GM21390 (cell line): ENCODE measurements around the gene CCDC188.

ENCODE experiments used
- ATAC-seq: cut with Tn5 transposase; IDR thresholded peaks from one replicate; pipeline ENCODE4 v1.9.1; 2021; ENCODE audit not compliant: unreplicated experiment

The CCDC188 gene

DNA sequence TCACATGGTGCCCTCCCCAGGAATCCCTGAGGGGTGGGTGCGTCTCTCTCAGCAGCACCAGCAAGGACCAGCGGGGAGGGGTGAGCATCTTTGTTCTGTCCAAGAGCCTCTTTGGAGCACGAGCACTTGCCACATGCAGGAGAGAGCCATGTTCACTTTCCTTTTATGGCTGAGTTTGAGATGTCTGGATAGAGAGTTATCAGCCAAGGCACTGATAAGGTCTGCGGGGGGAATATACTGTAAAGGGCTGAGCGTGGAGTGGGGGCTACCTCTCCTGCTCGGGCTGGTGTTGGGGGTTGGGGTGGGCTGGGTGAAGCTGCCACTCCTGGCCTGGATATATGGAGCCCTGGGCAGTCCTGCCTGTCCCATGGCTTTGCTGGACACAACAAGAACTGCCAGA, 34.9 kb upstream of the CCDC188 start:
- ATAC-seq: no peak

DNA sequence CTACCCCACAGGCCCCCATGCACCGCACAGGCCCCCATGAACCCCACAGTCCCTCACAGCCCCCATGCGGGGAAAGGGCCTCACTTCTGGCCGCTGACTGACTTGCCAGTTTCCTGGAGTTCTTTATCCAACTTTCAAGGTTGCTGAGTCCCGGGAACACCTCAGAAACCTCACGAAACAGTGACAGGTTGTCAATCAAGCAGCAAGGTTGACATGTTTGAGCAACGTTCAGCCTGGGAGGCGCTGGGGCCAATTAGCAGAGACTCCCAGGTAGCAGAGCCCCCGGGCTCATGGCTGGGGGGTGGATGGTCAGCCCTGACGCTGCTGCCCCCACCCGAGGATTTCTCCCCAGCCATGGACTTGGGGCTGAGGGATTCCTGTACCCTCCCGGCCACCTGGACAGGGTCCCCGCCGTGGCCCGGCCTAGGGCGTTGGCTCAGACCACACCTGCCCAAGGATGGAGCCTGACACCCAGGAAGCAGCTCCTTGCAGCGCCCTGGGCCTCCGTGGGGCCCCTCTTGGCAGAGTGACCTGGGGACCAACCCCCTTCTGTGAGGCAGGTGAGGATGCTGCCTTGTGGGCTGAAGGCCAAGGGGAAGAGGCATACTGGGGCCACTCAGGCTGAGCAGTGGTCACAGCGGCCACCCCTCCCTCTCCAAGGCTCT, 33.8 kb upstream of the CCDC188 start:
- ATAC-seq: no peak

DNA sequence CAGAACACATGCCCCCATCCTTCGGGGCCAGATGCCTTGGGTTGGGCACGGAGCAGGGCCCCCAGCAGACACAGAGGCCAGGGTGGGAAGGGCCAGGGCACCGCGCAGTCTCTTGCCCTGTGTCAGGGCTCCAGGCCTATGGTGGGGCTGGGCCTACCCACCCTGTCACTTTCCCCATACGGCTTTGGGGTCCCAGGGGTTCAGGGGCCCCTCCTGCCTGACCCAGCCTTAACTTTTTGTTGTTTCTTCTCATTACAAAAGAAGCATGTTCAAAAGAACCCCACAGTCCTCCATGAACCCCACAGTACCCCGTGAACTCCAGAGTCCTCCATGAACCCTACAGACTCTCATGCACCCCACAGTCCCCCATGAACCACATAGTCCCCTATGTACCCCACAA, 33.0 kb upstream of the CCDC188 start:
- no peak for ATAC-seq

DNA sequence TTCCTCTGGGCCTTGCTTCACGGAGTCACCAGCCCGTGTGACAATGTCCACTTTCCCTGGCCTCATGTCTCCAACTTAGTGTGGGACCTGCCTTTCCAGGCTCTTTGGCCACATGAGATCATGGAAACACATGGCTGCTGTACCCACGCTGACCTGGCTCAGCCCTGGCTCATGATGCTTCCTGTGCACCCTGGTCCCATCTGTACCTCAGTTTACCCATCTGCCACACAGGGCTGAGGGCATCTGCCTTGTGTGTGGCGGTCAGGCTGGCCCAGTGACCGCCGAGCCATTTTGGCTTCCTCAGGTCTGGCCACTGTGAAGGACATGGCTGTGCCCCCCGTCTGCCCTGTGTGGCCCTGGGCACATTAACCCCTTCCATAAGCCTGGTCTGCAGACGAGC, 32.2 kb upstream of the CCDC188 start:
- ATAC-seq: no peak

DNA sequence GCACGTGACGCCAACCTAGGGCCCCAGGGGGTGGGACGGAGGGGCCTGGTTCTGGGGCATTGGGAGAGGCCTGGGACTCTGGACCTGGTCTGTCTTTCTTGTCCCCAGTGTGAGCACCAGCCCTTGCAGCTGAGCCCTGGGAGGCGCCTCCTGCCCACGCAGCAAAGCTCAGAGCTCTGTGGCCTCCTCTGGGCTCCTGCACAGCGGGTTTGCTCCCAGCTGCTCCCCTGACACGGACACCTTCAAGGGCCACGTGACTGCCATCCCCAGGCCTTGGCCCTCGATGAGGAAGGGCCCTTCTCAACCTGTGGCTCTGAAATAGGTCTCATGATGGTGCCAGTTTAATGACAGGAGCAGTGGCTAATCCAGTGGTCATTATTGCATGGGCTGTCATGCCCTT, 31.5 kb upstream of the CCDC188 start:
- no peak for ATAC-seq

DNA sequence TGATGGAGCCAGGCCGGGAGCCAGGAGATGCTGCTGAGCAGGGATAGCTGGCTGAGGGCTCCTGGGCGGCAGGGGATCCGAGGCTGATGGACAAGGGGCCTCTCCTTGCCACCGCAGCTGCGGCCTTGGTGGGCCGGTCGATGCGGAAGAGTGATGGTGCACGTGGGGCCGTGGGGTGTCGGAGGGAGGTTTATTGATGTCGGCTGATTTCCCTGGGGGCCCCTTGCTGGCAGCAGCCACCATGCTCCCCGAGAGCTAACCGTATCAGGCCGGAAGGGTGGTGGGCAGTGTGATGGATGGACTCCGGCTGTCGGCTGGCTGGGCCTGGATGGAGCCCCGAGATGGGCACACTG, 31.0 kb upstream of the CCDC188 start:
- no peak for ATAC-seq

- no peak for ATAC-seq
These were observed 30.5 kb upstream of the CCDC188 start for GRCh38 chr22:20181194-20181883.

DNA sequence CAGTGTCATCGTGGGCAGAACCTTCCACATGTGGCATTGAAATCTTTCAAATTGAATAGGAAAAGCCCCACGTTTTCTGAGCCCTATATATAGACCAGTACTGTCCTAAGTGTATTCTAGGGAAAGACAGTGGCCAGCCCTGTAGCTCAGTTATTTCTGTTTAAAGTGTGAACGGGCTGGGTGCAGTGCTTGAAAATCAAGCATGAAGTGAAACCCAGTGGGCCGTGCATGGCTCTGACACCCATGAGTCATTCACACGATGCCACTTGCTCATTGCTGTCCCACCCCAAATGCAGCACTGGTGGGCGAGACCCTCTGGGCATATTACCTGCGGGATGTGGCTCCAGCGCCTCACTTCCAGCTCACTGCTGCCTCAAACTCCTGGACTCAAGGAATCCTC, 29.8 kb upstream of the CCDC188 start:
- ATAC-seq: no peak

DNA sequence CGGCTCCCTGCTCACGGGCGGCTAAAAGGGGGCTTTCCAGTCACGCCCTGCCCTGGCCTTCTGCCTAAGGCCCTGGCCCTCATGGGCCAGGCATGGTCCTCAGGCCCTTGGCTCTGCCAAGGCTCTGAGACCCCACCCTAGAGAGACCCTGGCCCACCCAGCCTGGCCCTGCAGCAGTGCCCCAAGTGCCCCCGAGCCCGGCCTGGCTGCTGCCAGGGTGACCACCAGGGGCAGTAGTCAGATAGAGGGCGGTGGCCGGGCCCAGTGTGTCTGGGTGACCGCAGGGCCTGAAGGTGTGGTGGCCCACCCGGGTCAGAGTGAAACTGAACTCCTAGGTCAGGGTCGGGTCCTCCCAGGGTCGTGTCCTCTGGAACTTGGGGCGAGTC, 29.4 kb upstream of the CCDC188 start:
- no peak for ATAC-seq

DNA sequence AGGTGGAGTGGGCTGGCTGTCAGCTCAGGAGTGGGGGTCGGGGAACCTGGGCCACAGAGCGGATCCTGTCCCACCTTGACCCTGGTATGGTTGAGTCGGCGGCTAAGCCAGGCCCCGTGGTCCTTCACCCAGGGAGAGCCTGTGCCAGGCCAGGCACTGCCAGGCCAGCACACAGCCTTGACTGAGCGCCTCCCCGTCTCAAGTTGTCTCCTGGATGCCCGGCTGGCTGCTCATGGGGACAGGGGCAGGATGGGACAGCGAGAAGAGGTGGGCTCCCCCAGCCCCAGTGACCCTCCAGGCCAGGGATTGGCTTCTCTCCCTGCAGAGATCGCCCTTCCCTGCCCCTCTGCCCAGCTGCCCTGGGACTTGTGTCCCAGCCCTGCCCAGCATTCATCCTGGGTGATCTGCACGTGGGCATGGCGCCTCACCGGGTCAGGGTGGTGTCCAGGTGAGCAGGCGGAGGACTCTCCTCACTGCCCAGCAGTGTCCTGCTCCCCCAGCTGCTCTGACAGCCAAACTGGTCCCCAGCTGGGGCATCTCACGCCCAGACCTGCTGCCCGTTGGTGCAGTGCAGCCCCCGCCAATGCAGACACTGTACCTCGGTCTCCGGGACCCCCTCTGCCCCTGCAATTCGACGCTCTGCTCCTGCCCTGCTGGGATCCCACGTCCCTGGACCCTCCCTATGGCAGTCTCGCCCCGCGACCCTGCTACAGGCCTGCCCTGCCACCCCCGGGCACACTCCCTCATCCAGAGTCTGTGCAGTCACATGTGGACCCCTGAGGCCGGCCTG, 28.8 kb upstream of the CCDC188 start:
- ATAC-seq: no peak

DNA sequence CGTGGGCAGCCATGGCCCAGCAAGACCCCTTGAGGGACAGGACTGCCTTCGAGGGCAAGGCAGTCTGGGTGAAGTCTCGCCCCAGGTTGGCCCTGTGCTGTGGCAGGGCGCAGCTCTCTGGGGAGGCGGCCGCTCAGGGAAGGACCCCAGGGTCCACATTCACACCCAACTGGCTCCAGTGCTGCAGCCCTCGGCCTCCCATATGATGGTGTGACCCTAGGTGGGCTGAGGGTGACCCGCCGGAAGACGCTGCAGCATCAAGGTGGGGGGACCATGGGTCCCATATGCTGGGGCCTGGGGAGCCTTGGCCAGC, 28.0 kb upstream of the CCDC188 start:
- no peak for ATAC-seq

DNA sequence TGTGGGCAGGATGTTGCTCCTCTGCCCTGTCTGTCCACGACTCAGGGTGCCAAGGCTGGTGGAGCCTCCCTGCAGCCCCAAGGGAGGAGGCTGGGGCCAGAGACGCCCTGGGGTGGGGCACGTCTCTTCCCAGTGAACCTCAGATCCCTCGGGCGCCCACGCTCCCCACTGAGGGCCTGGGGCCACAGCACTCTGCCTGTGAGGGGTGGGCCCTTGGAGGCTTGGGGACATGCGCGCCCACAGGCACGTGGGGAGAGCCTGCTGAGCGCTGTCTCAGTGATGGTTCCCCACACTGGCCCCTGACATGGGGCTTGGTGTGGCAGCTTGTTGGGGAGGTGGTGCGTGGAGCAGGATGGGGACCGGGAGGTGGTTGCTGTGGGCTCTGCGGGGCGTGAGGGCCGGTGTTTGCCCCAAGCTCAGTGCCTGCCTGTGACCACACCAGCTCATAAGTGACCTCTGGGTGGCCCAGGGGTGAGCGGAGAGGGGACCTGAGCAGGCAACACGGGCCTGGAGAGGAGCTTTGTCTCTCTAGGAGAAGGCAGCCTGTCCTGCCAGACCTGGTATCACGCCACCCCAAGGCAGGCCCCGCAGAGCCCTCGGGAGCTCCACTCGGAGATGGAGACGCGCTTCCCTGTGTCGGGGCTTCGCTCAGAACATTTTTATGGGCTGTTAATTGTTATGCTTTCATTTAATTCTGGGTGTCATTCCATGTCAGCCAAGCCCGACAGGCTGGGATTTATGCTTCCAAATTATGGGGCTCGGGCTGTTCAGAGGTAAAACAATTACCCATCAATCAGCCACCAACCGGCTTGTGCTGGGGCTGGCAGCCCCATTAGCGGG, 27.4 kb upstream of the CCDC188 start:
- ATAC-seq: no peak

DNA sequence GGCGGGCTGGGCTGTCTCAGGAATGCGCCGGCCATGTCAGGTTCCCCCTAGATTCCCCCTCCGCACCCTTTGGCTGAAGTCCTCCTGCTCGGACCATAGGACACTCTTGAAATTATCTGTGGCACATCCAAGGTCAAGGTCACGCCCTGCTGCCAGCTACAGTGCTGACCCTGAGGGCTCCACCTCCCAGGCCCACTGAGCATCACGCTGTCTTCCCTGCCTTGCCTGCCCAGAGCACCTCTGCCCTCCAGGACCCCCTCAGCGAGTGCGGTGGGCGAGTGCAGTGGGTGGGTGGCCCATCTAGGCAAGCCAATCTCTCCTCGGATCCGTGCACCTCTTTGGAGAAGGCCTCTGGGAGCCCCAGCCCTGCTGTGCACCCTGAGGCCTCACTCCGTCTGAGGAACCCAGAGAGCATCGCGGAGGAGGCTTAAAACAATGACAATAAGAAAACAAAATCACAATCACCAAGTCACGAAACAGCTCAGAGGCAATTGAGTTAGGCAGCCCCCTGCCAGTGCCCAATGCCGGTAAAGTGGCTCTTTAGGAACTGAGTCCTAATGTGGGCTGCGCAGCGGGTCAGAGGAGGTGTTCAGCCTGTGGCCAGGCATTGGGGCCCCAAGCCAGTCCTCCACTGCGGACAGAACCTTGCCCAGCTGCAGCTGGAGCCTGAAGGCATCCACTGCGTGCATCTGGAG, 26.5 kb upstream of the CCDC188 start:
- no peak for ATAC-seq

DNA sequence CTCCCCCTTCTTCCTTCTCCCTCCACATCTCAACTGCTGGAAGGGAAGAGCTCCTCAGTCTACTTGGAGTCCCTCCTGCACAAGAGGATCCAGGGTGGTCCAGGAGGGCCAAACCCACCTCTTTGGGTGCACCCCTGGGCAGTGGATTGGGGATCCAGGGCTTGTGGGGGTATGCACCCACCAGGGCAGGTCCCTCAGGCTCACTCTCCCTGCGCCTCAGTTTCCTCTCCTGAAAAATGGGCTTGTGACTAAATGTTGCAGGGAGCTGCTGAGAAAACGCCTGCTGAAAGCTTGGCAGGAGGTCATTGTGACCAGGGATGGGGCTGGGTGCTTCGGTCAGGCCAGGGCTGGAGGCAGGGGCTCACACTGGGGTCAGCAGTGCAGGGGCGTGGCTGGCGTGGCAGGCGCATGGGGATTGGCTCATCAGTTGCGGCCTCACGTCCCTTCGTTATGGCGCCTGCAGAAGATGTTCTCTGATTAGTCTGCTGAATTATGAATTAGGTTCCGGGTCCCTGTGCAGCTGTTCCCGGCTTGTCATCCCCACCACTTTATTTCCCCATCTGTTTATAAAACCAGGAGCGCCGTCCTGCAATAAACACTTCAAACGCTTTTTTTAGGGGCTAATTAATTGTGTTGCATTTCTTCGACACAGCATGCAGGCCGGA, 25.7 kb upstream of the CCDC188 start:
- no peak for ATAC-seq

- no peak for ATAC-seq
These were observed 24.7 kb upstream of the CCDC188 start for GRCh38 chr22:20175597-20175900.

GRCh38 chr22:20174785-20175596, 24.1 kb upstream of the CCDC188 start:
- ATAC-seq: no peak

GRCh38 chr22:20173772-20174171, 22.9 kb upstream of the CCDC188 start:
- ATAC-seq: no peak

DNA sequence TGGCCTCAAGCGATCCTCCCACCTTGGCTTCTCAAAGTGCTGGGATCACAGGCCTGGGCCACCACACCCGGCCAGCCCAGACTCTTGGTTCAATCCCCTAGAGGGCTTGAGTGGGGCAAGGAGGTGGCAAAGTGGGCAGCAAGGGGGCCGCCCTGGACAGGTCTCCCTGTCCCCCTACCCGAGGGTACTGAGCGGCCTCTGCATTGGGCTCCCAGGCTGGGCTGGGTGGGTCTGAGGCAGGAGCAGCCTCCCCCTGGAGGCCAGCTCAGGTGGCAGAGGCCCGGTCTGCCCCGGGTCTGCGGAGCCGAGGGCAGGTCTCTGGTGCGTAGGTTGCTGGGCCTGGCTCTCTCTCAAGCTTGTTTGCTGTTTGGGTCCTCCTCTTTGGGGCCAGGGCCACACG, 22.4 kb upstream of the CCDC188 start:
- no peak for ATAC-seq

DNA sequence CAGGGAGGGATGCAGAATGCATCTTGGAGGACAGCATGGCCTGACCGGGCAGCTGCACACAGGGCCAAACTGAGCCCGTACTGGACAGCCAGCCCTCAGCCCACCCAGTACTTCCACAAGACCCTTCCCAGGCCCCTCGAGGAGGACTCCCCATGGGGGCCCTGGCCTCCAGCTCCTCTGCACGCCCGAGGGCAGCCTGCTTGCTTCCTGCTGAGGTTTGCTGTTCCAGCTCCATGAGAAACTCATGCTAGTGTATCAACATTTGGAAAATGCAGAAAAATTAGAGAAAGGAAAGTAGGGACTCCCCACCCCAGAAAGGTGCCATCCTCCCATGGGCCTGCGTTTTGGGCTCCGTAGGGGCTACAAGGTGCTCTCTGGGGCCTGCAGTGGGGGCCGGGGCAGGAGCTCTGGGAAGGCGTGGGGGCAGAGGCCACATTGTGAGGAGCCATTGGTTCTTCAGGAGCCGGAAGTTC, 21.3 kb upstream of the CCDC188 start:
- ATAC-seq: no peak
